GM19397 (cell line): ENCODE measurements around the gene GRB10.

ENCODE experiments used
- ATAC-seq: cut with Tn5 transposase; IDR thresholded peaks from one replicate; pipeline ENCODE4 v1.9.1; 2021; ENCODE audit warnings: mild to moderate bottlenecking, moderate library complexity; ENCODE audit not compliant: unreplicated experiment

Gene GRB10

GRCh38 chr7:50803359-50804337 lies 21.0 kb upstream of the GRB10 start:
- ATAC-seq, result no peak

- no peak for ATAC-seq
Measured at GRCh38 chr7:50801907-50802306, 19.2 kb upstream of the GRB10 start.

- no peak for ATAC-seq
Measured at GRCh38 chr7:50799873-50800272, 17.2 kb upstream of the GRB10 start.

- no peak for ATAC-seq
Measured at GRCh38 chr7:50798126-50798525, 15.4 kb upstream of the GRB10 start.

- ATAC-seq, result no peak
Measured at GRCh38 chr7:50795831-50796230, 13.1 kb upstream of the GRB10 start.

- no peak for ATAC-seq
Measured at GRCh38 chr7:50795253-50795652, 12.6 kb upstream of the GRB10 start.

GRCh38 chr7:50793947-50794570 lies 11.4 kb upstream of the GRB10 start:
- no peak for ATAC-seq

- ATAC-seq, result no peak
Measured at GRCh38 chr7:50793120-50793946, 10.6 kb upstream of the GRB10 start.

- no peak for ATAC-seq
Measured at GRCh38 chr7:50792342-50793119, 9.8 kb upstream of the GRB10 start.

- no peak for ATAC-seq
Measured at GRCh38 chr7:50791938-50792341, 9.2 kb upstream of the GRB10 start.

GRCh38 chr7:50791363-50791937 lies 8.8 kb upstream of the GRB10 start:
- no peak for ATAC-seq

GRCh38 chr7:50790381-50790780 lies 7.7 kb upstream of the GRB10 start:
- no peak for ATAC-seq

- ATAC-seq, result no peak
Measured at GRCh38 chr7:50788382-50788781, 5.7 kb upstream of the GRB10 start.

- ATAC-seq, result no peak
Measured at GRCh38 chr7:50787825-50788224, 5.1 kb upstream of the GRB10 start.

- no peak for ATAC-seq
Measured at GRCh38 chr7:50785346-50785745, 2.6 kb upstream of the GRB10 start.

GRCh38 chr7:50783801-50784507 lies 1.3 kb upstream of the GRB10 start:
- ATAC-seq, result no peak

GRCh38 chr7:50783303-50783702 lies 607 bp upstream of the GRB10 start:
- no peak for ATAC-seq

GRCh38 chr7:50781381-50782293 lies 1.1 kb downstream of the GRB10 start:
- no peak for ATAC-seq

GRCh38 chr7:50780436-50780835 lies 2.3 kb downstream of the GRB10 start:
- no peak for ATAC-seq
